HG02759 (cell line): Measurements from ENCODE around the gene RUVBL1.

Experiments
- ATAC-seq: cut with Tn5 transposase; IDR thresholded peaks from one replicate; pipeline ENCODE4 v1.9.1; 2021; ENCODE audit warnings: mild to moderate bottlenecking, moderate library complexity; ENCODE audit not compliant: unreplicated experiment

Gene RUVBL1

GRCh38 chr3:128070898-128071591, 52.6 kb downstream of the RUVBL1 start:
- no peak for ATAC-seq

GRCh38 chr3:128069271-128069670, 54.3 kb downstream of the RUVBL1 start:
- ATAC-seq, result no peak

GRCh38 chr3:128068156-128068620, 55.4 kb downstream of the RUVBL1 start:
- no peak for ATAC-seq

- no peak for ATAC-seq
Measured at GRCh38 chr3:128067489-128067888, 56.1 kb downstream of the RUVBL1 start.

- no peak for ATAC-seq
Measured at GRCh38 chr3:128066676-128067075, 56.9 kb downstream of the RUVBL1 start.

GRCh38 chr3:128066114-128066513, 57.5 kb downstream of the RUVBL1 start:
- ATAC-seq, result no peak

DNA sequence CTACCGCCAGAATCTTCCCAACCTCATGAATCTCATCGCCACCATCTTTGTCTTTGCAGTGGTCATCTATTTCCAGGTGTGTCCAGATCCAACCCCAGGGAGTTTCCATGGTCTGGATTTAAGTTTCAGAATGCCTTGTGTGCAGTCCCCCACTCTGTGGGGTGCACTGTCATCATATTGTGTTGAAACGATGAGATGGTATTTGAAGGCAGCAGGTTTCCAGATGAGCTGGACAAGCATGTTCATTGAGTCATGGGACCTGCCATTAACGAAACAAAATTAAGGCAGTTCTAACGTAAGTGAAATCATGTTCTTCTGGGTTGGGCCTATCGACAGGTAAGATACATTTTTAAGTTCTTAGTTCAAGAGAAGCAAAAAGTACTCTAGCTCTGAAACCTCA, 58.6 kb downstream of the RUVBL1 start:
- no peak for ATAC-seq

DNA sequence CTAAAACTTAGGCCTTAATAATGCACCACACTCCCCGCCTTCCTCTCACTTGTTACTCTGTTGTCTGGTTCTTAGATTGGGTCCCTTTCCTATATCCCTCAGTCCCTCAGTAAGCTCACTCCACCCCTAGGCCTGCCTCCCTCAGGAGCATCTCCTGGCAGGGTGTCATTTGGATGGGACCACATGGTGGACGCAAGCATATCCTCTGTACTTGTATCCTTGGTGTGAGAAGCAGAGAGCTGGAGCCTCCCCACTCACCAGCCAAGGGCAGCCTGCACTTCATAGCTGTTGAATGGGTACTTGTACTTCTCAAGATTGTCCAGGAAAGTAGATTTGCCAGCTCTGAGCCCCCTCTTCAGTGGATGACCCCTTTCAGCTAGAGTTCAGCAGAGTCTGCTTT, 59.7 kb downstream of the RUVBL1 start:
- ATAC-seq, result no peak

DNA sequence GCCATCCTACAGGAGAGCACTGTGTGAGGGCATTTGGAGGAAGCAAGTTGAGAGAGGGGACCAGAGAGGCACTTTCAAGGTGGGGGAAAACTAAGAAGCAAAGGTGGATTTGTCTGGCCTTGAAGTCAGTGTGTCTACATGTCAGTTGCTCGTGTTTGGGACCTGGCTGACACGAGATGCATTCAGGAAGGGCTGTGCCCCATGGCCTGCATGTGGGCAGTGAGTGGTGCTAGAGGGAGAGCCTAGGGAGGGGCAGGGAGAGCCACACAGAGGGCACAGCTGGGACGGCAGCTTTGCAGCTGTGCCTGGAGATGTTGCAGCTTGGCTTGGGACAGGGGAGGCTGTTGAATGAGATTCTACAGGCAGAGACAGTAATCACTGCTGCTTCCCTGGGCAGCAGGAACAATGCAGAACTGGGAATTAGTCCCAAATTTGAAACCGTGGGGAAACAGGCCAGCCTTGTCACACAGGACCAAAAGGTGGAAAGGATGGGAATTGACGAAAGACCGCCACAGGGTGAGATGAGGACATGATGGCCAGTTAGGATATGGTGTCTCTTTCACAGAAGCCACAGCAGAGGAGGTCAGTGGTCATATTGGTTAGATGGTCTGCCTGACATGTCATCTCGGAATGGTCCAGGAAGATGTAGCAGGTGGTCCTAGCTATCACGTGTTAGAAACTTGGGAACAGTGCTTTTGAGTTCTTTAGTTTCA, 61.4 kb downstream of the RUVBL1 start:
- ATAC-seq, result no peak

DNA sequence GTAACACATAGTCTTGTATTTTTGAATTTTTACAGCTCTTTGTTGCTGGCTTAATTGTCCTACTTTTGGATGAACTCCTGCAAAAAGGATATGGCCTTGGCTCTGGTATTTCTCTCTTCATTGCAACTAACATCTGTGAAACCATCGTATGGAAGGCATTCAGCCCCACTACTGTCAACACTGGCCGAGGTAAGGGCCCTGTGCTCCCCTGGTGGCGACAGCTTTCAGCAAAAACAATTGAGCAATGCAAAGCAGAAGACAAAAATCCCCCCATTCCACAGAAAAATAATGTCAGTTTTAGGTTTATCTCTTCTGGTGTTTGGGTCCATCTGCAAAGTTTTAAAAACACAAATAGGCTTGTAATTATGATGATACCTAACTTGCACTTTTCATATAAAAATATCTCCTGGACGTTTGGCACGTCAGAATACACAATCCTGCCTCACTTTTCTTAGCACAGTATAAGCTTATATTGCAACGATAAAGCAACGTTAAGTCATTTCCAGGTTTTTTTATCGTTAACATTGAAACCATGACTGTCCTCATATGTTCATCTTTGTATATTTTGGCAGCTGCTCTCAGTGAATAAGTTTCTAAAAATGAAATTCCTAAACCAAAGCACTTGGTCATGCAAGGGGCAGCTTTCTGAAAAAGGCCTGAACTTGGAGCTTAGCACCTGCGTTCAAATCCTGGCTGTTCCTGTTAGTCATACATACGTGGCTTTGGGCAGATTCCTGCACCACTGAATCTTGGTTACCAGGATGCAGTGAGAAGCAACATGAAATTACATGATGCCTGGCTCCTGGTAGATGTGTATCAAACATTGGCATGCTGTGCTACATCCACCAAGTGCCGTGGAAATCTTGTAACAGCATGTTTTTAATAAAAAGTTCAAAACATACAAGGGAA, 62.9 kb downstream of the RUVBL1 start:
- no peak for ATAC-seq

DNA sequence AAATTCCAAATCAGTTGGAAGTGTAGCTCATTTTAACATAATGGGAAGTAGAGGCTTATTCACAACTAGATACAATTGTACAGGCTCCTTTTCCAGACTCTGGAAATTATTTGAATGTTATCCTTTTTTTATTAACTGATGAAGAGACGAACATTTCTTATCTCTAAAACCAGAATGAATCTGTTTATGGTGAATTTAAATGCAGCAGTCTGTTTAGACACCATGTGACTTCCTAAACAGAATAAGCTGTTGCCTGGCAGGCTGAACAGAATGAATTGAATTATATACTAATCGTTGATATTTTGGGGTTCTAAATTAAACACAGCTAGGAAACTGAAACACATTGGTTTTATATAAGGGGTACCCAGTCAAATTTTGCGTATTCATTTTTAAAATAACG, 67.4 kb downstream of the RUVBL1 start:
- ATAC-seq, result no peak

- no peak for ATAC-seq
Measured at GRCh38 chr3:128054367-128054766, 69.2 kb downstream of the RUVBL1 start.

GRCh38 chr3:128053614-128054013, 70.0 kb downstream of the RUVBL1 start:
- ATAC-seq, result no peak

- ATAC-seq, result no peak
Measured at GRCh38 chr3:128052595-128053351, 70.8 kb downstream of the RUVBL1 start.

DNA sequence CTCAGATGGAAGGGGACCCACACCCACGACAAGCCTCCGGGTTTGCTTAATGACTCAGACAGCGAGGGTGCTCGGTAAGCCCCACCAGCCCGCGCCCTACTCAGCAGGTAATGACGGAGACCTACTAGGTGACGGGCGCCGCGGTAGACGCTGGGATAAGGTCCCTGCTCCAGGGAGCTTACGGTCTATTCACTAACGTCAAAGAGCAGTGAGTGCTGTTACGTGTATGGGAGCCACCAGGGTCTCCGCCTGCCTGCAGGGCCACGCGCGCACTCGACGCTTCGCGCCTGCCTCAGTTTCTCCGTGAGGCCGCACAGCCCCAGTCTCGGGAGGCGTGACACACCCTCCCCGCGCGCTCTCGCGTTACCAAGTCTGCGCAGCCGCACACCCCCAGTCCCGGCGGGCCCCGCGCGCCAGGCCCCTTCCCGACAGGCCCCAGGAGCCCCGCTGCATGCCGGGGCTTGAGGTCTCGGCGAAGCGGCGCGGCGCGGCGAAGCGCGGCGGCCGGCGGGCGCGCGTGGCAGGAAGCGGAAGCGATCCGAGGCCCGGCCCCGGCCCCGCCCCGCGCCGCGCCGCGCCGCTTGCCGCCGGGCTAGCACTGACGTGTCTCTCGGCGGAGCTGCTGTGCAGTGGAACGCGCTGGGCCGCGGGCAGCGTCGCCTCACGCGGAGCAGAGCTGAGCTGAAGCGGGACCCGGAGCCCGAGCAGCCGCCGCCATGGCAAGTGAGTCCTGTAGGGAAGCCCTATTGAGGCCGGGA, 71.6 kb downstream of the RUVBL1 start, which contains the start of gene SEC61A1:
SEC61A1 (plus strand) TSS at position 601 of the 758 bp plus-strand sequence; CDS start at position 717, 116 bp downstream.
- peak; percentile 96 for ATAC-seq

GRCh38 chr3:128051459-128051836, 72.2 kb downstream of the RUVBL1 start:
- no peak for ATAC-seq

DNA sequence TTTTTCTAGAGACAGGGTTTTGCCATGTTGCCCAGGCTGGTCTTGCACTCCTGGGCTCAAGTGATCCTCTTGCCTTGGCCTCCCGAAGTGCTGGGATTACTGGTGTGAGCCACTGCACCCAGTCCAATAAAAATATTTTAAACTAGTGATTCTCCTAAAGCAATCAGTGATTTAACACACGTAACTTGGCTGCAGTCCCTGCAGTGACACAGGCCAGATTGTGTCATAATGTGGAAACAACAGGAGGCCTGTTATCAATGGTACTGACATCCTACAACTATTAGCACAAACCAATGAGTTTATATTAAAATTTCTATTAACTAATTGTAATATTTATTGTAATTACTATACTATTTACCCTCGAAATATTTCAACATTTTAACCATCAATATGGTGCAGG, 73.0 kb downstream of the RUVBL1 start:
- ATAC-seq, result no peak

- ATAC-seq, result no peak
Measured at GRCh38 chr3:128041344-128041743, 82.3 kb downstream of the RUVBL1 start.

- no peak for ATAC-seq
Measured at GRCh38 chr3:128040660-128041059, 83.0 kb downstream of the RUVBL1 start.

- ATAC-seq, result no peak
Measured at GRCh38 chr3:128040041-128040440, 83.6 kb downstream of the RUVBL1 start.
